ENCODE measurements around the gene FMN2. TPM values are rescaled to one million over a fixed set of nuclear protein-coding genes. Genes with fewer than 3 reads are reported as not detected.

Gene FMN2
- total and polyA plus RNA-seq, 2 experiments from 2014 or later, result 0.97 TPM; not detected in 1

DNA sequence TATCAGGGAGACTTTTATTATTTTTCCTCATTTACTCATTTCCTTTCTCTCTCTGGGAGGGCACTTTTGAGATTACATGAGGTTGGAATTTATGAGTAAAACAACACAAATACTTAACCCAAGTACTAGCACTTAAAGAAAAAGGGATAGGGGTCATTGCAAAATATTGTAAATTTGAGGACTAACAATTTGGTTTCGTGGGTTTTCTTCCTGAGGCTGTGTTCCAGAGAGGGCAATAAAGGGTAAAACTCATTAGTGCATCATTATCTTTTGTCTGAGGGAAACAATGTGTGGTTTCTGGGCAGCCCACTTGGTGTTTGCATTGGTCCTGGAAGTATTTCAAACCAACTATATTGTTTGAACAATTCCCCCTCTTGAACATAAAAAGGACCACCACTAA lies 423.8 kb downstream of the FMN2 start:
- Histone ChIP-seq H3K4me1 (ENCODE audit: insufficient read depth) (no peaks in the 10 kb centered on the region), H2AFZ (no peak overlapping the region), H3K27me3 (no peaks in the 10 kb centered on the region), H3K79me2 (no peaks in the 10 kb centered on the region), H3K9me3 (ENCODE audit: low read depth) (no peaks in the 10 kb centered on the region), H4K20me1 (ENCODE audit: insufficient read depth, poor library complexity, severe bottlenecking) (no peaks in the 10 kb centered on the region), H3K4me3 (no peak overlapping the region), H3K9me2 (replicated peaks; ENCODE audit: insufficient read depth) (no peaks in the 10 kb centered on the region), H3K27ac (no peak overlapping the region), H3K4me2 (no peak overlapping the region), H3K36me3 (replicated peaks; ENCODE audit: insufficient read depth, low read depth) (no peaks in the 10 kb centered on the region)
- DNase-seq (ENCODE audit: low spot score), result no peak
- 30% methylated on average over 1 of the region's 1 CpG for WGBS (ENCODE audit: low lambda C conversion rate, missing lambda C conversion rate)
- no peak for TF ChIP-seq EZH2 (IDR thresholded peaks at IDR 0.05; ENCODE audit: borderline replicate concordance)
- TF ChIP-seq CTCF (IDR thresholded peaks at IDR 0.05; ENCODE audit: poor library complexity), result no peak
- no peak for TF ChIP-seq EZH2phosphoT487 (IDR thresholded peaks at IDR 0.05; ENCODE audit: low read depth, severe bottlenecking, unreplicated experiment)

DNA sequence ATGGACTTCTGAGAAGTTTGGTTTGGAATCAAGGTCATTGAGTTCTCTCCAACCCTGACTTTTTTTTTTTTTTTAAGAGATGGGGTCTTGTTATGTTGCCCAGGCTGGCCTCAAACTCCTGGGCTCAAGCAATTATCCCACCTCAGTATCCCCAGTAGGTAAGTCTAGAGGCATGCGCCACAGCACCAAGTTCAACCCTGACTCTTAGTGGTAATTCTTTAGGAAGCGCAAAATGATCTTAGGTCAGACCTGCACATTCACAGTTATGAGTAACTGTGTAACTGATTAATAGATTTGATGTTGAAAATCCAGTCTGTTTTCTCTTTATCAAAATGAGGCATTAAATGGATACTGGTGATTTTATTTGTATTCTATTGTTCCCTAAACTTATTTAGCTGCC lies 424.4 kb downstream of the FMN2 start:
- Histone ChIP-seq H4K20me1 (ENCODE audit: insufficient read depth, poor library complexity, severe bottlenecking) (no peaks in the 10 kb centered on the region), H2AFZ (no peak overlapping the region), H3K79me2 (no peaks in the 10 kb centered on the region), H3K4me2 (no peak overlapping the region), H3K36me3 (replicated peaks; ENCODE audit: insufficient read depth, low read depth) (no peaks in the 10 kb centered on the region), H3K9me2 (replicated peaks; ENCODE audit: insufficient read depth) (no peaks in the 10 kb centered on the region), H3K27ac (no peak overlapping the region), H3K4me1 (ENCODE audit: insufficient read depth) (no peaks in the 10 kb centered on the region), H3K9me3 (ENCODE audit: low read depth) (no peaks in the 10 kb centered on the region), H3K4me3 (no peak overlapping the region), H3K27me3 (no peaks in the 10 kb centered on the region)
- TF ChIP-seq CTCF (IDR thresholded peaks at IDR 0.05; ENCODE audit: poor library complexity), result no peak
- TF ChIP-seq EZH2 (IDR thresholded peaks at IDR 0.05; ENCODE audit: borderline replicate concordance), result no peak
- no peak for TF ChIP-seq EZH2phosphoT487 (IDR thresholded peaks at IDR 0.05; ENCODE audit: low read depth, severe bottlenecking, unreplicated experiment)
- 97% methylated on average over 2 of the region's 2 CpGs for WGBS (ENCODE audit: low lambda C conversion rate, missing lambda C conversion rate)
- DNase-seq (ENCODE audit: low spot score), result no peak

DNA sequence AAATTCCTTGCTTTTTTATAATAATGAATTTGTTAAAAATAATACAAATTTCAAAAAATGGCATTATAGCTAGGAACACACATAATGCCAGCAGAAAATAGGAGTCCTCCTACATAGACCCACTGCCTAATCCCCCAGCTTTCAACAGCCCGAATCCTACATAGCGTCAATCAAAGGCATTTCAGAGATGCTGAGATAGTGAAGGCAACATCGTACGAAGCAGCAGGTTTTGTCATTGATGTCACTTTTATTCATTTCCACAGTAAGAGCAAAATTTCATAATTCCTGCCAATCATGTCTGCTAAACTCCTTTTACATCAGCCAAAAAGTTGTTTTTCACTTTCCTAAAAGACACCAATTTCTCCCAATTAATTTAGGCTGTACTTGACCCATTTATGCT lies 426.2 kb downstream of the FMN2 start:
- H3K27ac ChIP-seq, result no peak overlapping the region
- no peak overlapping the region for H3K4me3 ChIP-seq
- H3K36me3 ChIP-seq (replicated peaks; ENCODE audit: insufficient read depth, low read depth), result no peaks in the 10 kb centered on the region
- H2AFZ ChIP-seq, result no peak overlapping the region
- H3K9me3 ChIP-seq (ENCODE audit: low read depth), result no peaks in the 10 kb centered on the region
- no peaks in the 10 kb centered on the region for H3K79me2 ChIP-seq
- no peaks in the 10 kb centered on the region for H3K9me2 ChIP-seq (replicated peaks; ENCODE audit: insufficient read depth)
- peaks cover 3% of the 10 kb centered on the region for H3K4me1 ChIP-seq (ENCODE audit: insufficient read depth)
- H4K20me1 ChIP-seq (ENCODE audit: insufficient read depth, poor library complexity, severe bottlenecking), result no peaks in the 10 kb centered on the region
- H3K27me3 ChIP-seq, result no peaks in the 10 kb centered on the region
- no peak for TF ChIP-seq CTCF (IDR thresholded peaks at IDR 0.05; ENCODE audit: poor library complexity)
- TF ChIP-seq EZH2 (IDR thresholded peaks at IDR 0.05; ENCODE audit: borderline replicate concordance), result no peak
- TF ChIP-seq EZH2phosphoT487 (IDR thresholded peaks at IDR 0.05; ENCODE audit: low read depth, severe bottlenecking, unreplicated experiment), result no peak
- no peak overlapping the region for H3K4me2 ChIP-seq
- WGBS (ENCODE audit: low lambda C conversion rate, missing lambda C conversion rate), result 96% methylated on average over 4 of the region's 4 CpGs
- DNase-seq (ENCODE audit: low spot score), result no peak
